Osteocyte (in vitro differentiated cells): ENCODE measurements around the gene TSFM. TPM values are rescaled to one million over a fixed set of nuclear protein-coding genes. Genes with fewer than 3 reads are reported as not detected.

Source experiments
- DNase-seq: peaks from one replicate; pipeline ENCODE4 v3.0.0; 2021; ENCODE audit warnings: mixed read lengths; ENCODE audit not compliant: unreplicated experiment; ENCODE audit errors: extremely low spot score
- H3K27ac Mint-ChIP-seq: one replicate; pipeline ENCODE4 v1.8.0; 2021; ENCODE audit warnings: mild to moderate bottlenecking, mixed read lengths; ENCODE audit not compliant: unreplicated experiment
- H3K27me3 Mint-ChIP-seq: one replicate; pipeline ENCODE4 v1.8.0; 2021; ENCODE audit warnings: mixed read lengths; ENCODE audit not compliant: unreplicated experiment
- H3K36me3 Mint-ChIP-seq: one replicate; pipeline ENCODE4 v1.8.0; 2021; ENCODE audit warnings: mixed read lengths; ENCODE audit not compliant: unreplicated experiment
- H3K4me1 Mint-ChIP-seq: one replicate; pipeline ENCODE4 v1.8.0; 2021; ENCODE audit warnings: mixed read lengths; ENCODE audit not compliant: unreplicated experiment
- H3K4me3 Mint-ChIP-seq: one replicate; pipeline ENCODE4 v1.8.0; 2021; ENCODE audit warnings: mild to moderate bottlenecking, moderate library complexity, mixed read lengths; ENCODE audit not compliant: unreplicated experiment
- H3K9me3 Mint-ChIP-seq: one replicate; pipeline ENCODE4 v1.8.0; 2021; ENCODE audit warnings: mixed read lengths; ENCODE audit not compliant: unreplicated experiment
- CTCF ChIP-seq: fragments of 200-600 bp; sonication (generic); IDR thresholded peaks from 2 replicates; pipeline ENCODE4 v1.5.0; 2021; ENCODE audit warnings: antibody characterized with exemption, mild to moderate bottlenecking, moderate library complexity
- long read RNA-seq: library from polyadenylated mRNA; unstranded; transcript quantifications from one replicate; pipeline ENCODE4 v2.0.0, GENCODE V29; 2021
- total RNA-seq: library from RNA; stranded (reverse); gene quantifications from 2 replicates; pipeline ENCODE4 v1.2.1, GENCODE V29; 2021

The TSFM gene
- total RNA-seq: 23.6 and 28.5 TPM in 2 replicates
- long read RNA-seq, transcript TSFM-204 (6 exons, 2,192 nt): major isoform, 93 of 114 reads
- long read RNA-seq, partial matches to known transcripts: 3 of 114 reads
- long read RNA-seq, other reads (novel, unspliced or antisense): 11 of 114 reads

- Mint-ChIP-seq H3K27ac (peak within 1 kb of the TSS; percentile 90), H3K9me3 (no peaks in the 10 kb centered on the region), H3K4me1 (peaks cover 12% of the 10 kb centered on the region), H3K36me3 (peaks cover 7% of the 10 kb centered on the region), H3K4me3 (peak within 1 kb of the TSS; percentile 97), H3K27me3 (no peaks in the 10 kb centered on the region)
- DNase-seq: peak; percentile 97
- TF ChIP-seq CTCF: peak; percentile 94
Observed at GRCh38 chr12:57782608-57783465, at the start of gene TSFM. TSFM (plus strand) TSS chr12:57782787; CDS start chr12:57782802, 15 bp downstream.

GRCh38 chr12:57733928-57734327, 48.7 kb upstream of the TSFM start:
- H3K27ac Mint-ChIP-seq: no peak overlapping the region
- H3K27me3 Mint-ChIP-seq: peaks cover 53% of the 10 kb centered on the region

GRCh38 chr12:57734591-57734990, 48.0 kb upstream of the TSFM start:
- TF ChIP-seq CTCF: no peak
- Mint-ChIP-seq H3K4me1 (peaks cover 26% of the 10 kb centered on the region), H3K36me3 (no peaks in the 10 kb centered on the region), H3K27ac (no peak overlapping the region), H3K4me3 (no peak overlapping the region), H3K9me3 (no peaks in the 10 kb centered on the region), H3K27me3 (peaks cover 60% of the 10 kb centered on the region)
- DNase-seq: no peak

More at GRCh38 chr12:57733928-57734327, 48.7 kb upstream of the TSFM start:
- Mint-ChIP-seq H3K36me3 (no peaks in the 10 kb centered on the region), H3K9me3 (no peaks in the 10 kb centered on the region), H3K4me3 (no peak overlapping the region), H3K4me1 (peaks cover 21% of the 10 kb centered on the region)
- TF ChIP-seq CTCF: no peak
- no peak for DNase-seq

- Mint-ChIP-seq H3K4me1 (peaks cover 26% of the 10 kb centered on the region), H3K4me3 (peak overlapping the region; percentile 26), H3K27ac (no peak overlapping the region), H3K27me3 (peaks cover 65% of the 10 kb centered on the region), H3K36me3 (no peaks in the 10 kb centered on the region), H3K9me3 (no peaks in the 10 kb centered on the region)
- no peak for DNase-seq
- no peak for TF ChIP-seq CTCF
Observed at GRCh38 chr12:57735198-57735855, 47.3 kb upstream of the TSFM start.
